ENCODE measurements around the gene ITGA1.

DNA sequence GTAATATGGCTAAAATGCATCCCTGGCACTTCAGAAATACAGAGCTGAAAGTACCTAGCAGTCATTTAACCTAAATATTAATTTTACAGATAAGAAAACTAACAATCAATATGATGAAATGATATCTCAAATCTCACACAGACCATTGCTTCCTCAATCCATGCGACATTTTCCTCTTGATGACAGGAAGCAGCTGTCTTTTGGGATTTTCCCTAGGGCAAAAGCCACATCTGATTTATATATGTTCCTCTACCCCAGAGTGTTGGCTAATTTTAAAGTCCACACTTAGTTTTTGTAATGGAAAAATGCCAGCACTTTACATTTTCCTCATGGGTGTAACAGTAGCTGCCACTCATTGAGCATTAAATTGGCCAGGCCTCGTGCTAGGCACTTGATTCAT, 47.7 kb upstream of the ITGA1 start:
- TF ChIP-seq, protein P1, sequence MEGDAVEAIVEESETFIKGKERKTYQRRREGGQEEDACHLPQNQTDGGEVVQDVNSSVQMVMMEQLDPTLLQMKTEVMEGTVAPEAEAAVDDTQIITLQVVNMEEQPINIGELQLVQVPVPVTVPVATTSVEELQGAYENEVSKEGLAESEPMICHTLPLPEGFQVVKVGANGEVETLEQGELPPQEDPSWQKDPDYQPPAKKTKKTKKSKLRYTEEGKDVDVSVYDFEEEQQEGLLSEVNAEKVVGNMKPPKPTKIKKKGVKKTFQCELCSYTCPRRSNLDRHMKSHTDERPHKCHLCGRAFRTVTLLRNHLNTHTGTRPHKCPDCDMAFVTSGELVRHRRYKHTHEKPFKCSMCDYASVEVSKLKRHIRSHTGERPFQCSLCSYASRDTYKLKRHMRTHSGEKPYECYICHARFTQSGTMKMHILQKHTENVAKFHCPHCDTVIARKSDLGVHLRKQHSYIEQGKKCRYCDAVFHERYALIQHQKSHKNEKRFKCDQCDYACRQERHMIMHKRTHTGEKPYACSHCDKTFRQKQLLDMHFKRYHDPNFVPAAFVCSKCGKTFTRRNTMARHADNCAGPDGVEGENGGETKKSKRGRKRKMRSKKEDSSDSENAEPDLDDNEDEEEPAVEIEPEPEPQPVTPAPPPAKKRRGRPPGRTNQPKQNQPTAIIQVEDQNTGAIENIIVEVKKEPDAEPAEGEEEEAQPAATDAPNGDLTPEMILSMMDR (IDR thresholded peaks at IDR 0.05): no peak
- TF ChIP-seq POLR2AphosphoS5 (IDR thresholded peaks at IDR 0.05): no peak
- no peak for TF ChIP-seq POLR2A (IDR thresholded peaks at IDR 0.05)

All from breast epithelium (tissue), 3 donors.